Measurements from ENCODE around the gene OR7D2. TPM values are rescaled to one million over a fixed set of nuclear protein-coding genes. Genes with fewer than 3 reads are reported as not detected.

Gene OR7D2
- polyA plus RNA-seq, 1 donor: 0.03 TPM

DNA sequence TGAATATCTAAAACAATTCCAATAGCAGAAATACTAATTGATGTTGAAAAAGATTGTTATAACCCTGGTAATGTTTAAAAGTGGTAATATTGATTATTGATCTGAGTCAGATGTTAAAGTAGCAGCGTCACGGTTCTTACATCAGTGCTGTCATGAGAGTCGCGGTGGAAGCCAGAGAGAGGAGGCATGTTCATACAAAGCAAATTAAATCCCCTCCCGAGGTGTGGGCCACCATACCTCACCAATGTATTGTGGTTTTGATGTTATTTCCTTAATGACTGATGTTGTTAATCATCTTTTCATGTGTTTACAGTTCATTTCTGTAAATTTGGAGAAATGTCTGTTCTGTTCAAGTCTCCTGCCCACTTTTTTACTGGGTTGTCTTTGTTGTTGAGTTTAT is 27.4 kb upstream of the OR7D2 start:
- Histone ChIP-seq H3K4me1 (ENCODE audit: control insufficient read depth, insufficient read depth, low read length) (no peaks in the 10 kb centered on the region), H3K27ac (ENCODE audit: low read length) (no peak overlapping the region), H3K27me3 (ENCODE audit: control insufficient read depth, insufficient read depth, low read length) (no peaks in the 10 kb centered on the region), H3K4me3 (ENCODE audit: low read length) (no peak overlapping the region), H3K9me3 (ENCODE audit: control insufficient read depth, low read depth, low read length) (peaks cover 61% of the 10 kb centered on the region), H3K36me3 (ENCODE audit: control insufficient read depth, insufficient read depth, low read length) (peaks cover 42% of the 10 kb centered on the region)
- no peak for DNase-seq
- WGBS (ENCODE audit: insufficient coverage, low lambda C conversion rate): 83% methylated on average over 1 of the region's 5 CpGs

DNA sequence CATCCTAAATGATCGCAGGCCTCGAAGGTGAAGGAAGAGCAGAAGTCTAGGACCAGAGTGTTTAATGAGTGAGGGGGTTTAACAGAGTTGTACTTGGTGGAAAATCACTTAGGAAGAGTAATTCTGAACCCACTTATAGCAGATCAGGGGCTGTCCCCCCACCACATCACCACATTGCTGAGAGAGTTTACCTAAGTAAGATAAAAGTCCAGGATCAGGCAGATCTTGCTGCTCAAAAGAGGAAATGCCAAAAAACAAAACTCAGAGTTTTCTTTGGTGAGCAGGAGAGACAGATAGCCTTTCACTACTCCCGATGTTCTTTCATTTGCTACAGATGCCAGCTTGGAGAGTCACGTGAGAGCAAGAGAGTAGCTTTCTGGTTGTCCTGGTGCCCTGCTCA is 23.2 kb upstream of the OR7D2 start:
- Histone ChIP-seq H3K27me3 (ENCODE audit: control insufficient read depth, insufficient read depth, low read length) (no peaks in the 10 kb centered on the region), H3K9me3 (ENCODE audit: control insufficient read depth, low read depth, low read length) (peaks cover 61% of the 10 kb centered on the region), H3K4me3 (ENCODE audit: low read length) (no peak overlapping the region), H3K27ac (ENCODE audit: low read length) (no peak overlapping the region), H3K4me1 (ENCODE audit: control insufficient read depth, insufficient read depth, low read length) (no peaks in the 10 kb centered on the region), H3K36me3 (ENCODE audit: control insufficient read depth, insufficient read depth, low read length) (peaks cover 64% of the 10 kb centered on the region)
- DNase-seq: no peak
- no CpG with 5 or more reads among the region's 4 CpGs for WGBS (ENCODE audit: insufficient coverage, low lambda C conversion rate)

- Histone ChIP-seq H3K4me3 (ENCODE audit: low read length) (no peak overlapping the region), H3K9me3 (ENCODE audit: control insufficient read depth, low read depth, low read length) (peaks cover 67% of the 10 kb centered on the region), H3K4me1 (ENCODE audit: control insufficient read depth, insufficient read depth, low read length) (no peaks in the 10 kb centered on the region), H3K27me3 (ENCODE audit: control insufficient read depth, insufficient read depth, low read length) (no peaks in the 10 kb centered on the region), H3K27ac (ENCODE audit: low read length) (no peak overlapping the region), H3K36me3 (ENCODE audit: control insufficient read depth, insufficient read depth, low read length) (peaks cover 71% of the 10 kb centered on the region)
- no peak for DNase-seq
- no CpG with 5 or more reads among the region's 1 CpG for WGBS (ENCODE audit: insufficient coverage, low lambda C conversion rate)
These were observed 22.5 kb upstream of the OR7D2 start for GRCh38 chr19:9156304-9156703.

- H3K27ac ChIP-seq (ENCODE audit: low read length): no peak overlapping the region
- no CpG with 5 or more reads among the region's 13 CpGs for WGBS (ENCODE audit: insufficient coverage, low lambda C conversion rate)
- DNase-seq: no peak
- H3K9me3 ChIP-seq (ENCODE audit: control insufficient read depth, low read depth, low read length): peaks cover 63% of the 10 kb centered on the region
- peaks cover 88% of the 10 kb centered on the region for H3K36me3 ChIP-seq (ENCODE audit: control insufficient read depth, insufficient read depth, low read length)
- no peaks in the 10 kb centered on the region for H3K4me1 ChIP-seq (ENCODE audit: control insufficient read depth, insufficient read depth, low read length)
- H3K27me3 ChIP-seq (ENCODE audit: control insufficient read depth, insufficient read depth, low read length): no peaks in the 10 kb centered on the region
- H3K4me3 ChIP-seq (ENCODE audit: low read length): no peak overlapping the region
These were observed 18.9 kb upstream of the OR7D2 start for GRCh38 chr19:9159891-9160290.

GRCh38 chr19:9161427-9161826 is 17.4 kb upstream of the OR7D2 start:
- H3K9me3 ChIP-seq (ENCODE audit: control insufficient read depth, low read depth, low read length): peaks cover 56% of the 10 kb centered on the region
- no peak for DNase-seq
- H3K36me3 ChIP-seq (ENCODE audit: control insufficient read depth, insufficient read depth, low read length): peaks cover 78% of the 10 kb centered on the region
- no peaks in the 10 kb centered on the region for H3K27me3 ChIP-seq (ENCODE audit: control insufficient read depth, insufficient read depth, low read length)
- no peak overlapping the region for H3K27ac ChIP-seq (ENCODE audit: low read length)
- H3K4me3 ChIP-seq (ENCODE audit: low read length): no peak overlapping the region
- H3K4me1 ChIP-seq (ENCODE audit: control insufficient read depth, insufficient read depth, low read length): no peaks in the 10 kb centered on the region
- WGBS (ENCODE audit: insufficient coverage, low lambda C conversion rate): no CpG with 5 or more reads among the region's 12 CpGs

DNA sequence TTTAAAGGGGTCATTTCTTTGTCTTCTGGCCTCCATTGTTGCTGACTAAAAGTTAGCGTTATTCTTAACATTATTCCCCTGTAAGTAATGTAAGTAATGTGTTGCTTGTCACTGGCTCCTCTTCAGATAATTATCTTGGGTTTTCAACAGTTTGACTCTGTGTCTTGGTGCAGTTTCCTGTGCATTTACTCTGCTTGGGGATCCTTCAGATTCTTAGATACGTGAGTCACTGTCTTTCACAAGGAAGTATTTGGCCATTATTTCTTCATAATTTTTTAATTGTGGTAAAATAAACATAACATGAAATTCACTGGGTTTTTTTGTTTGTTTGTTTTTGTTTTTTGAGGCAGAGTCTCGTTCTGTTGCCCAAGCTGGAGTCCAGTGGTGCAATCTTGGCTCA is 13.5 kb upstream of the OR7D2 start:
- no CpG with 5 or more reads among the region's 3 CpGs for WGBS (ENCODE audit: insufficient coverage, low lambda C conversion rate)
- Histone ChIP-seq H3K4me1 (ENCODE audit: control insufficient read depth, insufficient read depth, low read length) (no peaks in the 10 kb centered on the region), H3K27ac (ENCODE audit: low read length) (no peak overlapping the region), H3K36me3 (ENCODE audit: control insufficient read depth, insufficient read depth, low read length) (peaks cover 44% of the 10 kb centered on the region), H3K9me3 (ENCODE audit: control insufficient read depth, low read depth, low read length) (peaks cover 33% of the 10 kb centered on the region), H3K27me3 (ENCODE audit: control insufficient read depth, insufficient read depth, low read length) (no peaks in the 10 kb centered on the region), H3K4me3 (ENCODE audit: low read length) (no peak overlapping the region)
- no peak for DNase-seq

GRCh38 chr19:9166846-9167245 is 11.9 kb upstream of the OR7D2 start:
- DNase-seq: no peak
- H3K9me3 ChIP-seq (ENCODE audit: control insufficient read depth, low read depth, low read length): peaks cover 17% of the 10 kb centered on the region
- no peak overlapping the region for H3K4me3 ChIP-seq (ENCODE audit: low read length)
- H3K27me3 ChIP-seq (ENCODE audit: control insufficient read depth, insufficient read depth, low read length): no peaks in the 10 kb centered on the region
- H3K4me1 ChIP-seq (ENCODE audit: control insufficient read depth, insufficient read depth, low read length): no peaks in the 10 kb centered on the region
- no peak overlapping the region for H3K27ac ChIP-seq (ENCODE audit: low read length)
- peaks cover 28% of the 10 kb centered on the region for H3K36me3 ChIP-seq (ENCODE audit: control insufficient read depth, insufficient read depth, low read length)
- WGBS (ENCODE audit: insufficient coverage, low lambda C conversion rate): no CpG with 5 or more reads among the region's 4 CpGs

DNA sequence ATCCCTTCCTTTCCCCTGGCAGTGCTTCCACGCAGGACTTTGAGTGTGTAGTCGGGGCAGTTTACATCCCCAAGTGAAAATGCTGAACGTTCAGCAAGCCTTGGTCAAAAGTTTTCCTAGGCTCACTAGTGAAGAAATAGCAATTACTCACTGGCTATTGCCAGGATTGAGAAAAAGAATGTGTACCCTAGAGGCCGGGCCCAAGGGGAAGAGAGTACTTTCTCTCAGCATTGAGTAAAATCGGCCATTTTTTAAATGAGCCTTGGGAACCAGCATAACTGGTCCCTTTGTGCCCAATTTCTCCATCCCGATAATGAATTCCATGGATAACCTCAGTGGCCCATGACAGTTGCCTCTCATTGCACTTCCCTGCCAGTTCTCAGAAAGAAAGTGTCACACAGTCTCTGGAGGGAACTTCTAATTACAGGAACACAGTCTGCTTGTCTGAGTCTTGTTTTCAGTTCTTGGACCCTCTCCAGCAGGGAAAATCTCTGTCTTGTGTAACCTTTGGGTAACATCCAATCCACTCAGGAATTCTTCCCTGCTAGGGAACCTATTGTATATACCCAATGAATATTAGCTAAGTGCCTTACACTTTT is 7.3 kb upstream of the OR7D2 start:
- no peak overlapping the region for H3K4me3 ChIP-seq (ENCODE audit: low read length)
- 100% methylated on average over 1 of the region's 6 CpGs for WGBS (ENCODE audit: insufficient coverage, low lambda C conversion rate)
- H3K36me3 ChIP-seq (ENCODE audit: control insufficient read depth, insufficient read depth, low read length): peaks cover 4% of the 10 kb centered on the region

GRCh38 chr19:9175326-9175725 is 3.5 kb upstream of the OR7D2 start:
- no peaks in the 10 kb centered on the region for H3K9me3 ChIP-seq (ENCODE audit: control insufficient read depth, low read depth, low read length)
- no peak for DNase-seq
- H3K36me3 ChIP-seq (ENCODE audit: control insufficient read depth, insufficient read depth, low read length): no peaks in the 10 kb centered on the region
- H3K4me3 ChIP-seq (ENCODE audit: low read length): no peak overlapping the region
- H3K27me3 ChIP-seq (ENCODE audit: control insufficient read depth, insufficient read depth, low read length): no peaks in the 10 kb centered on the region
- H3K4me1 ChIP-seq (ENCODE audit: control insufficient read depth, insufficient read depth, low read length): no peaks in the 10 kb centered on the region
- WGBS (ENCODE audit: insufficient coverage, low lambda C conversion rate): no CpG with 5 or more reads among the region's 5 CpGs
- H3K27ac ChIP-seq (ENCODE audit: low read length): no peak overlapping the region

More for the DNA sequence above, 7.3 kb upstream of the OR7D2 start:
- H3K27ac ChIP-seq (ENCODE audit: low read length): no peak overlapping the region
- no peaks in the 10 kb centered on the region for H3K4me1 ChIP-seq (ENCODE audit: control insufficient read depth, insufficient read depth, low read length)
- DNase-seq: no peak
- H3K9me3 ChIP-seq (ENCODE audit: control insufficient read depth, low read depth, low read length): peaks cover 3% of the 10 kb centered on the region
- H3K27me3 ChIP-seq (ENCODE audit: control insufficient read depth, insufficient read depth, low read length): no peaks in the 10 kb centered on the region

DNA sequence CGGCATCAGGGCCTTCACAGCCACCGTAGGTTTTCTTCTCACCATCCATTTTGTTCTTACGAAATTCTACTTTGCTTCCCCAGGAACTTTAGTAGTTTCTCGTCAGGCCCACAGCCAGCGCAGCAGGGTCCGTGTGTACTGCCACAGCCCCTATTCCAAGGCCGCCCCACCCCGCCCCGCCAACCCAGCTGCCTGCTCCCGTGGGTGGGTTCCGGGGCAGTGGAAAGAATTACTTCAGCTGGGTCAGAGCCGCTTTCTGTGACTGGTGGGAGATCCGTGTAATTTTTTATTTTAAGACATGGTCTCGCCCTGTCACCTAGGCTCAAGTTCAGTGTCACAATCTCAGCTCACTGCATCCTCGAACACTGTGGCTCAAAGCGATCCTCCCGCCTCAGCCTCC is 4.2 kb downstream of the OR7D2 start:
- no peak for DNase-seq
- WGBS (ENCODE audit: insufficient coverage, low lambda C conversion rate): 86% methylated on average over 4 of the region's 17 CpGs
- no peaks in the 10 kb centered on the region for H3K27me3 ChIP-seq (ENCODE audit: control insufficient read depth, insufficient read depth, low read length)
- H3K9me3 ChIP-seq (ENCODE audit: control insufficient read depth, low read depth, low read length): peaks cover 2% of the 10 kb centered on the region
- no peak overlapping the region for H3K4me3 ChIP-seq (ENCODE audit: low read length)
- no peaks in the 10 kb centered on the region for H3K4me1 ChIP-seq (ENCODE audit: control insufficient read depth, insufficient read depth, low read length)
- H3K36me3 ChIP-seq (ENCODE audit: control insufficient read depth, insufficient read depth, low read length): no peaks in the 10 kb centered on the region
- no peak overlapping the region for H3K27ac ChIP-seq (ENCODE audit: low read length)

DNA sequence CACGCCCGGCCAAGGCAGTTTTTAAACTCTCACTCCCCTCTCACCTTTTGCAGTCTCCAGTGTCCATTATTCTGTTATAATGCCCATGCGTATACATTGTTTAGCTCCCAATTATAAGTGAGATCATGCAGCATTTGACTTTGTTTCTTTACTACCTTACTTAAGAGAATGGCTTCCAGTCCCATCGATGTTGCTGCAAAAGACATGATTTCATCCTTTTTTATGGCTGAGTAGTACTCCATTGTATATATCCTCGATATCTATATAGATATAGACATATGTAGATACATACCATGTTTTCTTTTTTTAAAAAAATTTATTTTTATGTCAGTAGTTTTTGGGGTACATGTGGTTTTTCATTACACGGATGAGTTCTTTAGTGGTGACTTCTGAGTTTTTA is 8.4 kb downstream of the OR7D2 start:
- no peaks in the 10 kb centered on the region for H3K36me3 ChIP-seq (ENCODE audit: control insufficient read depth, insufficient read depth, low read length)
- DNase-seq: no peak
- H3K9me3 ChIP-seq (ENCODE audit: control insufficient read depth, low read depth, low read length): peaks cover 2% of the 10 kb centered on the region
- H3K4me3 ChIP-seq (ENCODE audit: low read length): no peak overlapping the region
- H3K27me3 ChIP-seq (ENCODE audit: control insufficient read depth, insufficient read depth, low read length): no peaks in the 10 kb centered on the region
- 89% methylated on average over 5 of the region's 6 CpGs for WGBS (ENCODE audit: insufficient coverage, low lambda C conversion rate)
- no peaks in the 10 kb centered on the region for H3K4me1 ChIP-seq (ENCODE audit: control insufficient read depth, insufficient read depth, low read length)
- no peak overlapping the region for H3K27ac ChIP-seq (ENCODE audit: low read length)
